HG03565 (cell line): ENCODE results near the gene ITGA6.

Experiments
- ATAC-seq: cut with Tn5 transposase; IDR thresholded peaks from one replicate; pipeline ENCODE4 v1.9.1; 2021; ENCODE audit warnings: mild to moderate bottlenecking, moderate library complexity; ENCODE audit not compliant: unreplicated experiment

Gene ITGA6

GRCh38 chr2:172439911-172440310 is 12.5 kb downstream of the ITGA6 start:
- no peak for ATAC-seq

GRCh38 chr2:172440795-172441194 is 13.4 kb downstream of the ITGA6 start:
- ATAC-seq = no peak

GRCh38 chr2:172442072-172442895 is 14.9 kb downstream of the ITGA6 start:
- no peak for ATAC-seq

GRCh38 chr2:172445851-172446250 is 18.5 kb downstream of the ITGA6 start:
- ATAC-seq = no peak

- no peak for ATAC-seq
These were observed 19.2 kb downstream of the ITGA6 start for GRCh38 chr2:172446474-172447063.

GRCh38 chr2:172447811-172448493 is 20.6 kb downstream of the ITGA6 start:
- no peak for ATAC-seq

- no peak for ATAC-seq
These were observed 21.3 kb downstream of the ITGA6 start for GRCh38 chr2:172448544-172449267.

- no peak for ATAC-seq
These were observed 22.6 kb downstream of the ITGA6 start for GRCh38 chr2:172449911-172450550.

- no peak for ATAC-seq
These were observed 24.5 kb downstream of the ITGA6 start for GRCh38 chr2:172451923-172452322.

GRCh38 chr2:172452845-172453244 is 25.5 kb downstream of the ITGA6 start:
- ATAC-seq = no peak

- ATAC-seq = no peak
These were observed 27.2 kb downstream of the ITGA6 start for GRCh38 chr2:172454404-172455120.

- no peak for ATAC-seq
These were observed 27.7 kb downstream of the ITGA6 start for GRCh38 chr2:172455121-172455515.

- ATAC-seq = no peak
These were observed 28.6 kb downstream of the ITGA6 start for GRCh38 chr2:172456002-172456401.

- ATAC-seq = no peak
These were observed 30.1 kb downstream of the ITGA6 start for GRCh38 chr2:172457536-172457935.

- no peak for ATAC-seq
These were observed 31.3 kb downstream of the ITGA6 start for GRCh38 chr2:172458561-172459124.

GRCh38 chr2:172460780-172461201 is 33.4 kb downstream of the ITGA6 start:
- no peak for ATAC-seq

GRCh38 chr2:172461591-172462372 is 34.4 kb downstream of the ITGA6 start:
- no peak for ATAC-seq

GRCh38 chr2:172462373-172462848 is 35.0 kb downstream of the ITGA6 start:
- ATAC-seq = no peak

- ATAC-seq = peak; percentile 45
These were observed 35.5 kb downstream of the ITGA6 start for GRCh38 chr2:172462849-172463381.
